Activated naive CD8-positive, alpha-beta T cell treated with anti-CD3 and anti-CD28 coated beads for 36 hours (primary cell): ENCODE results near the gene PUS7L. TPM values are rescaled to one million over a fixed set of nuclear protein-coding genes. Genes with fewer than 3 reads are reported as not detected.

Experiments
- total RNA-seq, 2 experiments: library from RNA; stranded (reverse); gene quantifications; one replicate each; pipeline ENCODE4 v1.2.3, GENCODE V29; 2021

Gene PUS7L
- total RNA-seq, 2 experiments from 2014 or later: 26.7 to 32.4 TPM

Other genes starting within 250 kb of the PUS7L start
- gene ADAMTS20, start 206.6 kb downstream of the PUS7L start, total RNA-seq: not detected
- 10 to 100 TPM; 20.1 to 20.9 TPM for gene IRAK4, start 161 bp upstream of the PUS7L start, total RNA-seq
- gene TWF1, start 47.5 kb upstream of the PUS7L start, total RNA-seq: 10 to 100 TPM; 24.3 to 24.4 TPM
- under 1 TPM; 0.68 to 0.74 TPM for gene TMEM117, start 77.3 kb upstream of the PUS7L start, total RNA-seq